HEK293T (cell line): ENCODE results near the gene ANKRD63.

Experiments used
- BHLHE40 ChIP-seq: fragments of 450-650 bp; IDR thresholded peaks from 2 replicates; pipeline ENCODE4 v1.6.1; 2016; ENCODE audit warnings: mild to moderate bottlenecking, moderate library complexity, borderline replicate concordance
- CTBP1 ChIP-seq: fragments of 450-650 bp; IDR thresholded peaks from 2 replicates; pipeline ENCODE4 v1.6.1; 2016; ENCODE audit warnings: borderline replicate concordance
- ELF4 ChIP-seq: fragments of 450-650 bp; IDR thresholded peaks from 2 replicates; pipeline ENCODE4 v1.6.1; 2017; ENCODE audit warnings: antibody characterized with exemption
- FOXA1 ChIP-seq: fragments of 450-650 bp; IDR thresholded peaks from 2 replicates; pipeline ENCODE4 v1.6.1; 2016; ENCODE audit warnings: mild to moderate bottlenecking
- FOXK2 ChIP-seq: fragments of 450-650 bp; IDR thresholded peaks from 2 replicates; pipeline ENCODE4 v1.6.1; 2016; ENCODE audit warnings: mild to moderate bottlenecking
- FOXM1 ChIP-seq: fragments of 450-650 bp; IDR thresholded peaks from 2 replicates; pipeline ENCODE4 v1.6.1; 2017; ENCODE audit warnings: mild to moderate bottlenecking, borderline replicate concordance
- HDGF ChIP-seq: fragments of 450-650 bp; IDR thresholded peaks from 2 replicates; pipeline ENCODE4 v1.6.1; 2017; ENCODE audit warnings: antibody characterized with exemption, borderline replicate concordance
- LEF1 ChIP-seq: fragments of 450-650 bp; IDR thresholded peaks from 2 replicates; pipeline ENCODE4 v1.6.1; 2017; ENCODE audit warnings: mild to moderate bottlenecking, borderline replicate concordance
- NFRKB ChIP-seq: fragments of 450-650 bp; IDR thresholded peaks from 2 replicates; pipeline ENCODE4 v1.6.1; 2016; ENCODE audit warnings: mild to moderate bottlenecking, moderate library complexity
- SP1 ChIP-seq: fragments of 450-650 bp; IDR thresholded peaks from 2 replicates; pipeline ENCODE4 v1.6.1; 2017
- SUZ12 ChIP-seq: fragments of 450-650 bp; IDR thresholded peaks from 2 replicates; pipeline ENCODE4 v1.6.1; 2016; ENCODE audit warnings: mild to moderate bottlenecking
- TARDBP ChIP-seq: fragments of 450-650 bp; IDR thresholded peaks from 2 replicates; pipeline ENCODE4 v1.6.1; 2016
- ZNF384 ChIP-seq: fragments of 450-650 bp; IDR thresholded peaks from 2 replicates; pipeline ENCODE4 v1.6.1; 2016

GRCh38 chr15:40301467-40302179 lies 18.8 kb upstream of the ANKRD63 start:
- TF ChIP-seq FOXA1 = no peak
- TF ChIP-seq ELF4 = no peak
- TF ChIP-seq BHLHE40 = no peak
- no peak for TF ChIP-seq NFRKB
- no peak for TF ChIP-seq TARDBP
- no peak for TF ChIP-seq SP1
- no peak for TF ChIP-seq FOXM1
- TF ChIP-seq FOXK2 = no peak
- no peak for TF ChIP-seq SUZ12
- no peak for TF ChIP-seq ZNF384
- TF ChIP-seq HDGF = no peak
- TF ChIP-seq LEF1 = no peak
- TF ChIP-seq CTBP1 = no peak
